22Rv1 (cell line): ENCODE data around the gene UBN1.

ENCODE experiments used
- CTCF ChIP-seq: fragments of 450-650 bp; IDR thresholded peaks from 2 replicates; pipeline ENCODE4 v1.5.1; 2017; ENCODE audit warnings: mild to moderate bottlenecking
- ZFX ChIP-seq: fragments of 450-650 bp; IDR thresholded peaks from 2 replicates; pipeline ENCODE4 v1.6.1; 2017; ENCODE audit warnings: antibody characterized with exemption, borderline replicate concordance

- TF ChIP-seq ZFX (no peak), CTCF (no peak)
Measured at GRCh38 chr16:4882633-4883285, 35.5 kb downstream of the UBN1 start.
